Testis (tissue), 3 donors: ENCODE results near the gene ALK. TPM values are rescaled to one million over a fixed set of nuclear protein-coding genes. Genes with fewer than 3 reads are reported as not detected.

Experiments
- DNase-seq: peaks from one replicate; pipeline ENCODE4 v3.0.0-alpha.2; 2019
- H3K27ac ChIP-seq, 2 donors: fragments of 200-600 bp; sonication (generic); one replicate each; pipeline ENCODE4 v1.5.1; 2019
- H3K27me3 ChIP-seq: fragments of 200-600 bp; sonication (generic); one replicate; pipeline ENCODE4 v1.5.1; 2019
- H3K36me3 ChIP-seq: fragments of 200-600 bp; sonication (generic); one replicate; pipeline ENCODE4 v1.5.1; 2017; ENCODE audit warnings: low read depth; ENCODE audit errors: missing control alignments
- H3K4me1 ChIP-seq: fragments of 200-600 bp; sonication (generic); one replicate; pipeline ENCODE4 v1.5.1; 2019
- H3K4me3 ChIP-seq, 2 donors: fragments of 200-600 bp; sonication (generic); one replicate each; pipeline ENCODE4 v1.5.1; 2017 to 2019
- H3K9me3 ChIP-seq: fragments of 200-600 bp; sonication (generic); one replicate; pipeline ENCODE4 v1.5.1; 2017
- POLR2A ChIP-seq: fragments of 450-650 bp; IDR thresholded peaks from one replicate; pipeline ENCODE4 v1.6.1; 2017; ENCODE audit warnings: antibody characterized with exemption, mild to moderate bottlenecking, moderate library complexity
- WGBS, 2 donors: methylation state at CpG; one replicate each; pipeline ENCODE4 v1.1.5; 2018; 5-methylcytosine and 5-hydroxymethylcytosine counted together
- intact Hi-C: fragments of 100-400 bp; cut with DNase I; formaldehyde crosslinking; loops from one replicate; pipeline ENCODE4 v1.15.1; 2023; ENCODE audit warnings: low total_unique reads
- polyA plus RNA-seq: library from polyadenylated mRNA; stranded (reverse); fragments of 350-450 nt; fragmentation: Illumina TruSeq; extraction: RNeasy Lipid Tissue Mini Kit (QIAGEN cat#74804); gene quantifications from one replicate; pipeline ENCODE4 v1.2.3, GENCODE V29; 2014; ENCODE audit warnings: low read depth, low replicate concordance; ENCODE audit not compliant: insufficient read depth
- total RNA-seq, 2 donors: library from RNA; depleted of rRNA; stranded (reverse); fragments of >200 nt; gene quantifications; one replicate each; pipeline ENCODE4 v1.2.3, GENCODE V29; 2016
- TF ChIP-seq, protein P1 (sequence below), 3 experiments: fragments of 450-650 bp in 2 of 3; fragments of 200-600 bp in 1 of 3; sonication (generic) in 1 of 3; IDR thresholded peaks; one replicate each; pipeline ENCODE4 v1.5.1; 2016 to 2019; ENCODE audit warnings: antibody characterized with exemption in 3 of 3, mild to moderate bottlenecking in 2 of 3, moderate library complexity in 1 of 3

ALK gene
- total and polyA plus RNA-seq, 3 donors from 2014 or later, result 2.1 to 3.8 (median 3.8) TPM

GRCh38 chr2:29590211-29590610 is 331.2 kb downstream of the ALK start:
- no peak for TF ChIP-seq POLR2A
- TF ChIP-seq, protein P1, sequence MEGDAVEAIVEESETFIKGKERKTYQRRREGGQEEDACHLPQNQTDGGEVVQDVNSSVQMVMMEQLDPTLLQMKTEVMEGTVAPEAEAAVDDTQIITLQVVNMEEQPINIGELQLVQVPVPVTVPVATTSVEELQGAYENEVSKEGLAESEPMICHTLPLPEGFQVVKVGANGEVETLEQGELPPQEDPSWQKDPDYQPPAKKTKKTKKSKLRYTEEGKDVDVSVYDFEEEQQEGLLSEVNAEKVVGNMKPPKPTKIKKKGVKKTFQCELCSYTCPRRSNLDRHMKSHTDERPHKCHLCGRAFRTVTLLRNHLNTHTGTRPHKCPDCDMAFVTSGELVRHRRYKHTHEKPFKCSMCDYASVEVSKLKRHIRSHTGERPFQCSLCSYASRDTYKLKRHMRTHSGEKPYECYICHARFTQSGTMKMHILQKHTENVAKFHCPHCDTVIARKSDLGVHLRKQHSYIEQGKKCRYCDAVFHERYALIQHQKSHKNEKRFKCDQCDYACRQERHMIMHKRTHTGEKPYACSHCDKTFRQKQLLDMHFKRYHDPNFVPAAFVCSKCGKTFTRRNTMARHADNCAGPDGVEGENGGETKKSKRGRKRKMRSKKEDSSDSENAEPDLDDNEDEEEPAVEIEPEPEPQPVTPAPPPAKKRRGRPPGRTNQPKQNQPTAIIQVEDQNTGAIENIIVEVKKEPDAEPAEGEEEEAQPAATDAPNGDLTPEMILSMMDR (IDR thresholded peaks at IDR 0.05), result no peak
- Histone ChIP-seq H3K27me3 (no peaks in the 10 kb centered on the region), H3K27ac (no peak overlapping the region), H3K4me3 (no peak overlapping the region), H3K9me3 (no peaks in the 10 kb centered on the region), H3K36me3 (no peaks in the 10 kb centered on the region), H3K4me1 (no peaks in the 10 kb centered on the region)
- intact Hi-C loops, result no loop called here
- 86 to 88% methylated on average over 7 of the region's 7 CpGs for WGBS, 2 donors
- no peak for DNase-seq

DNA sequence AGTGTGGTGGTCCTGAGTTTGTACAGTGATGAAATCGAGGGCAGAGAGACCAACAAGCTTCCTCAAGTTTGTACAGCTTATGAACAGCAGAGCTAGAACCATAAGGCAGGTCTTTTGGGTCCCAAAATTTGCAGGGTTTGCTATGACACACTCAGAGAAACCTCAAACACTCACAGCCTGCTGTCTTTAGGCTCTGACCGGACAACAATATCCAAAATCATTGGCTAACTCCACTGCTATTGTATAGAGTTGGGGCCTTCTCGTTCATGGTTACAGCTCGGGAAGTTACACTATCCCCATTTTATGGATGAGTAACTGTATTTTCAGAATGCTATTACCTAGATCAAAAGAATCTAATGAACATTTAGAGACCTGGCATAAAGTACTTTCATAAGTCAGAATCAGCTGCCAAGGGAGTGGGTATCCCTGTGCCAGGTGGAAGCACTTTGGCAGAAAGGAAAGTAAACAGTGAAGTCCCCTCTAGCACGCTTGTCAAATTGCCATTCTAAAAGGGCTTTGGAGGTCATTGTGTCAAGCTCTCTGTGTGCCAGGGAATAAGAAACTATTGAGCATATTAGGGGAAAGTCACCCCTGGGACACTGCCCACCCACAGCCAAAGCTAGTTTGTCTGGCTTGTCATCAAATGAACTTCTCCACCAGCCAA is 331.8 kb downstream of the ALK start:
- WGBS, 2 donors, result 96 to 97% methylated on average over 5 of the region's 5 CpGs

GRCh38 chr2:29587402-29588190 is 333.8 kb downstream of the ALK start:
- Histone ChIP-seq H3K4me3 (no peak overlapping the region), H3K4me1 (no peaks in the 10 kb centered on the region), H3K9me3 (no peaks in the 10 kb centered on the region), H3K36me3 (no peaks in the 10 kb centered on the region), H3K27me3 (no peaks in the 10 kb centered on the region), H3K27ac (no peak overlapping the region)
- intact Hi-C loops, result no loop called here
- 81 to 82% methylated on average over 5 of the region's 5 CpGs for WGBS, 2 donors
- TF ChIP-seq POLR2A, result no peak
- TF ChIP-seq, protein P1 (IDR thresholded peaks at IDR 0.05), result no peak
- no peak for DNase-seq

More for the DNA sequence above, 331.8 kb downstream of the ALK start:
- no peak overlapping the region for H3K4me3 ChIP-seq
- H3K9me3 ChIP-seq, result no peaks in the 10 kb centered on the region
- no peak for TF ChIP-seq POLR2A
- TF ChIP-seq, protein P1 (IDR thresholded peaks at IDR 0.05), result no peak
- DNase-seq, result no peak
- H3K27ac ChIP-seq, result no peak overlapping the region
- H3K36me3 ChIP-seq, result no peaks in the 10 kb centered on the region
- no peaks in the 10 kb centered on the region for H3K27me3 ChIP-seq
- intact Hi-C loops, result no loop called here
- no peaks in the 10 kb centered on the region for H3K4me1 ChIP-seq

DNA sequence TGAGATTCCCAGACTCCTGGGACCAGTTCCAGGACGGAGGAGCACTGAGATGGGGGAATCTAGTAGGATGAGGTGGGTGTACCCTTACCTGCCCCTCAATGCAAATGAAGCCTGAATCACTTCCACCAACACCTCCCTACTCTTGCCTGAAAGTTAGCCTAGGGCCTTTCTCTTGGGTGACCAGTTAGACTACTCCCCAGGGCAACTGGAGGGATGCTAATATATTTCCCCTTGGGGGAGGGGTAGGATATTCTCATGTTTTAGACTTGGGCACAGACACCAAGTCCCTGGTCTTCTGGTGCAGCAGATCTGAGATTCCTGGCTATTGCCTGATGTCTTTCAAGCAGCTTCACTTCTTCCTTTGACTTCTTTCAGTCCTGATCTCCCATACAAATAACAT is 334.5 kb downstream of the ALK start:
- no peaks in the 10 kb centered on the region for H3K9me3 ChIP-seq
- H3K27ac ChIP-seq, result no peak overlapping the region
- no peak for DNase-seq
- no peak overlapping the region for H3K4me3 ChIP-seq
- WGBS, 2 donors, result 89 to 90% methylated on average over 1 of the region's 1 CpG
- intact Hi-C loops, result no loop called here
- no peaks in the 10 kb centered on the region for H3K27me3 ChIP-seq
- no peaks in the 10 kb centered on the region for H3K36me3 ChIP-seq
- H3K4me1 ChIP-seq, result no peaks in the 10 kb centered on the region
- TF ChIP-seq POLR2A, result no peak
- TF ChIP-seq, protein P1 (IDR thresholded peaks at IDR 0.05), result no peak
